ENCODE results near the gene SPIRE2. TPM values are rescaled to one million over a fixed set of nuclear protein-coding genes. Genes with fewer than 3 reads are reported as not detected.

SPIRE2 gene
- total RNA-seq, 1 donor from 2014 or later, result 2.8 TPM

DNA sequence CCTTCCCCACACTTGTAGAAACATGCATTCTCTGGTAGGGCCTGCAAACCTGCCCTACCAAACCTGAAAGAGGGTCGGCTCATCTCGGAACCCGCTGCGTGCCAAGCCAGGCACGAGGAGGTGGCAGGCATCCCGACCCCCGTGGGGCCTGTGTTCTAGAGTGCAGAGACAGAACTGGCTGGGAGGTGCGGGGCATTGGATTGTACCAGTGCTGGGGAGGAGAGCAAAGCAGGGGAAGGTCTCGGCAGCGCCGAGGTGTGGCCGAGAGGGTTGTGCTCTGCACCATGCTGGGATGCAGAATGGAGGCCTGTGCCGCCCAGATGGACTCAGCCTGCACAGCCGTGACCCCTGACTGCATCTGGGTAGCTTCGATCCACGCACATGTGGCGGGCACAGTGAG, 72.6 kb downstream of the SPIRE2 start:
- no peak for DNase-seq (ENCODE audit: low read depth)
- no peak for TF ChIP-seq CTCF (conservative IDR thresholded peaks at IDR 0.05; ENCODE audit: low read depth, low read length)
- no peak overlapping the region for H3K4me3 ChIP-seq (ENCODE audit: low read depth, low read length)

- no peak for TF ChIP-seq CTCF (conservative IDR thresholded peaks at IDR 0.05; ENCODE audit: low read depth, low read length)
- DNase-seq (ENCODE audit: low read depth), result no peak
- H3K4me3 ChIP-seq (ENCODE audit: low read depth, low read length), result no peak overlapping the region
These were observed 74.7 kb downstream of the SPIRE2 start for GRCh38 chr16:89902980-89903379.

DNA sequence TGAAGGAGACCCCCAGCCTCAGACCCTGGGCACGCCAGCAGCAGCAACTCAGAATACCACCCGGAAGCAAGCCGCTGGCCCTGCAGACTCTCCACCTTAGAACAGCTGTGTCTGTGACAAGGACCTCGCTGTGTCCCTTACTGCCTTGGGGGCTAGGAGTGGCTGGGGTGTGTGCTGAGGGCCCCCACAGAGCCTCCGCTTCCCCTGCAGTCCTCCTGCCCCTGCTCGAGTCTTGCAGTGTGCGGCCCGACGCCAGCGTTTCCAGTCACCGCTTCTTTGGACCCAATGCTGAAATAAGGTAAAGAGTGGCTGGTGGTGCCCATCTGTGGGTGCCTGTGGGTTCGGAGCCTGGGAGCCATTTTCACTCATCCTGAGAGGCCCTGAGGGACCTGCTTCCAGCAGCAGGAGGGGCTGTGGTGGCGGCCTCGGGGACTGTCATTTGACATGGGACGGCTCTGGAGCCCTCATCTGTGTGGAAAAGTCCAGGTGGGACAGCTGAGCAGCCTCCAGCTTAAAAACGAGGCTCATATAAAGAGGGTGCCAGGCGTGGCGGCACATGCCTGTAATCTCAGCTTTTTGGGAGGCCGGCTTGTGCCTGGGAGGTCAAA, 75.7 kb downstream of the SPIRE2 start:
- TF ChIP-seq CTCF (conservative IDR thresholded peaks at IDR 0.05; ENCODE audit: low read depth, low read length), result no peak
- no peak overlapping the region for H3K4me3 ChIP-seq (ENCODE audit: low read depth, low read length)
- DNase-seq (ENCODE audit: low read depth), result no peak

GRCh38 chr16:89904606-89905510, 76.6 kb downstream of the SPIRE2 start:
- no peak overlapping the region for H3K4me3 ChIP-seq (ENCODE audit: low read depth, low read length)

GRCh38 chr16:89905511-89906139, 77.3 kb downstream of the SPIRE2 start:
- TF ChIP-seq CTCF (conservative IDR thresholded peaks at IDR 0.05; ENCODE audit: low read depth, low read length), result no peak
- H3K4me3 ChIP-seq (ENCODE audit: low read depth, low read length), result no peak overlapping the region
- DNase-seq (ENCODE audit: low read depth), result no peak

More at GRCh38 chr16:89904606-89905510, 76.6 kb downstream of the SPIRE2 start:
- TF ChIP-seq CTCF (conservative IDR thresholded peaks at IDR 0.05; ENCODE audit: low read depth, low read length), result no peak
- no peak for DNase-seq (ENCODE audit: low read depth)

- no peak for DNase-seq (ENCODE audit: low read depth)
- no peak for TF ChIP-seq CTCF (conservative IDR thresholded peaks at IDR 0.05; ENCODE audit: low read depth, low read length)
- H3K4me3 ChIP-seq (ENCODE audit: low read depth, low read length), result no peak overlapping the region
These were observed 78.1 kb downstream of the SPIRE2 start for GRCh38 chr16:89906140-89907025.
